Measurements from ENCODE around the gene SCUBE2. TPM values are rescaled to one million over a fixed set of nuclear protein-coding genes. Genes with fewer than 3 reads are reported as not detected.

SCUBE2 gene
- total RNA-seq, 6 experiments from 2014 or later = 0.31 to 1.1 (median 0.80) TPM

Small RNAs within 50 kb of the gene (microRNA-seq; reads per million reads assigned to microRNA genes)
- gene MIR5691 = not detected

Other genes with a start within 250 kb of the SCUBE2 start
- 10 to 100 TPM; 39.9 to 47.3 (median 42.5) TPM for gene AKIP1, start 180.4 kb downstream of the SCUBE2 start, total RNA-seq (2021; fragmentation: NEBNext Ultra II Directional; extraction: Animal tissue kit (Norgen Biotek cat#: 25700))
- not detected for gene C11orf16, start 158.7 kb downstream of the SCUBE2 start, total RNA-seq (2021; fragmentation: NEBNext Ultra II Directional; extraction: Animal tissue kit (Norgen Biotek cat#: 25700))
- not detected for gene ASCL3, start 148.6 kb downstream of the SCUBE2 start, total RNA-seq (2021; fragmentation: NEBNext Ultra II Directional; extraction: Animal tissue kit (Norgen Biotek cat#: 25700))
- 10 to 100 TPM; 50.0 to 66.0 (median 59.7) TPM for gene TMEM9B, start 127.2 kb downstream of the SCUBE2 start, total RNA-seq (2021; fragmentation: NEBNext Ultra II Directional; extraction: Animal tissue kit (Norgen Biotek cat#: 25700))
- gene NRIP3, start 87.6 kb downstream of the SCUBE2 start, total RNA-seq (2021; fragmentation: NEBNext Ultra II Directional; extraction: Animal tissue kit (Norgen Biotek cat#: 25700)) = 10 to 100 TPM in 4 of 6 experiments, 1 to 10 TPM in 2; 7.8 to 18.6 (median 16.2) TPM
- gene DENND5A, start 173.8 kb upstream of the SCUBE2 start, total RNA-seq (2021; fragmentation: NEBNext Ultra II Directional; extraction: Animal tissue kit (Norgen Biotek cat#: 25700)) = 100 to 1,000 TPM in 1 of 6 experiments, 10 to 100 TPM in 5; 82.0 to 106 (median 92.8) TPM
- 10 to 100 TPM; 30.5 to 35.3 (median 32.6) TPM for gene TMEM41B, start 223.0 kb upstream of the SCUBE2 start, total RNA-seq (2021; fragmentation: NEBNext Ultra II Directional; extraction: Animal tissue kit (Norgen Biotek cat#: 25700))